GM21737 (cell line): ENCODE measurements around the gene BORCS5.

Experiments
- ATAC-seq: cut with Tn5 transposase; IDR thresholded peaks from one replicate; pipeline ENCODE4 v1.9.1; 2021; ENCODE audit warnings: mild to moderate bottlenecking, moderate library complexity; ENCODE audit not compliant: unreplicated experiment

The BORCS5 gene

DNA sequence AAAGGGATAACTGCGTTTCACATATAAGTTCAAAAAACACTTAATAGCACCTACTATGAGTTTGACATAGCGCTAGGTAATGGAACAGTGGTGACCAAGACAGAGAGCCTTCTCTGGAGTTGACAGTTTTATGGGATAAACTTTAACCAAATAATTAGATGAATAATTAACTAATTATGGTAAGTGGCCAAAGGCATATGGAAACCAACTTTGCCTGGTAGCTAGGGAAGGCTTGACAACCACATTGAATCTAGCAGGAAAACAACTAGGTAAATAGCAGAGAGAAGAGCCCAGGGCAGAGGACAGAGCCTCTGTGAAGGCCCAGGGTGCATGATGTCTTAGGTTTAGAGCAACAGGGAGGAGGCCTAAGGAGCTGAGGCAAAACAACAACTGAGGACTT lies 153.7 kb downstream of the BORCS5 start:
- no peak for ATAC-seq

DNA sequence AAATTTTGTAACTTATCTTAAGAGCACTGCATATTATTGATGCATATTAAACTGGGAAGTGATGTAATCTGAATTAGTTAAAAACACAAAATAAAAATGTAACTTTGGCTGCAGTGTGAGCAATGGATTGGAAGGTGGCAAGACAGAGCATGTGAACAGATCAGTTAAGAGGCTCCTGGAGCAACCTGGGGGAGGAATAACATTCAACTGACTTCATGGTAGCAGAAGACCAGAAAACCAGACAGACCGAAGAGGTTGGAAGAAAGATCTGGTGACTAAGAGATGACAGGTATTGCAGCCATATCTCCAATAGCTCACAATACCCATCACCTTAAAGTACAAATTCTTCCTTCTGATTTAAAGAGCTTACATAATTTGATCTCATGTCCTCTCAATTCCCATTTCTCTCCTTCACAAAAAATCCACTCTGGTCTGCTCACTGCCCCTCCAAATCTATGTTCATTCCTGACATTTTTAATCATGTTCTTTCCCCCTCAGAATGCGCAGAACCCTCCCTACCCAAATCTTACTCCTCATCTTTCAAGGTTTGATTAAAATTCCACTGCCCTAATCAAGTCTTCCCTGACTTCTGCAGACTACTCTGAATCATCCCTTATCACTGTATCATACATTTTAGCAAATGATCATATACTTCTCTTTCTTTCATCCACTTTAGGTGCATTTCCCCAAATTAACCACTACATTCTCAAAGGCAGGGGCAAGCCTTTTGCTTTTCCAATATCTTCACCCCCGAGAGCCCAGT lies 154.3 kb downstream of the BORCS5 start:
- no peak for ATAC-seq

DNA sequence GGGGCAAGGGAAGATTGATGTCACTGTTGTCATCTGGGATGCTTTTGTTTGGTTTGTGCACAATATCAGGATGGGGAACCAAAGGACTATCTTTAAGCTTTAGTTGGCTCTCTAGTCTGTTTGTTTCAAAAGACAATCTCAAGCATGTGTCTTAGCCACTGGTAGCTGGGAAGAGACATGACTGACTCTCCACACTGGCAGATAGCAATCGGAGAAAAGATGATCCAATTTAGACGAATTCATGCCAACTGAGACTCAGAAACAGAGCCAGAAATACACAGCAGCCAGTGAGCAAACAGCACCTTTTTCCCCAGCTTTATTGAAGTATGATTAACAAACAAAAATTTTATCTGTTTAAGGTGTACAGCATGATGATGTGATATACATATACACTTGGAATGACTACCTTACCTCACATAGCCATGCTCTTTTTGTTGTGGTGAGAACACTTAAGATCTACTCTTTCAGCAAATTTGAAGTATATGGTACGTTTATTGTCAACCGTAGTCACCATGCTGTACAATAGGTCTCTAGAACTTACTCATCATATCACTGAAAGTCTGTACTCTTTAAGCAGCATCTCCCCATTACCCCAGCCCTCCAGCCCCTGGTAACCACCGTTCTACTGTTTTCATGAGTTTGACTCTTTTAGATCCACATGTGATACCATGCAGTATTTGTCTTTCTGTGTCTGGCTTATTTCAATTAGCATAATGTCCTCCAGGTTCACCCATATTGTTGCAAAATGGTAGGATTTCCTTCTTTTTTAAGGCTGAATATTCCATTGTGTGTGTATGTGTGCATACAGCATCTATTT lies 155.2 kb downstream of the BORCS5 start:
- no peak for ATAC-seq

DNA sequence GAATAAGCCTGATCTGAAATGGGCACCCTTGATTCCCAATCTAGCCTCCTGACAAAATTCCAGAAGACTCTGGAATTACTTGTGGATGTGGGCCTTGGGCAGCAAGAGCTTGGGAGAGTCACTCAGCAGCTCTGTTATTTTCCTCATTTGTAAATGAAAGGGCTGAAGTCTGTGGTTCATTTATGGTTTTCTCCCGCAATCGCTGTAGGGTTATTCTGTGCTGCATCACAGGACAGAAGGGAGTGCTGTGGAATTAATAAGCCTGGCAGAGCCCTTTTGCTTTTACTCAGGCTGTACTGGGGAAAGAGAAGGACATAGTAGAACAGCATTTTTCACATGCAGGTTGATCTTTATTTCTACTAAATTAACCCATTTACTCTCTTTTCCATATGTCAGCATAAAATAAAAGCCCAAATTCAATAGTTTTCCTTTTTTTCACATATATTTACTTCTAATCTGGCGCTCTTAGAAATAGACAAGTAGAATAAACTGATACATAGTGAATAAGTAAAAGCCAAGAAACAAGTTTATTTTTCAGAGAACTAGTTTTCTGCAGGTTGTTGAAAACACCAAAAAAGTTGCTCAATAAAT lies 156.6 kb downstream of the BORCS5 start:
- ATAC-seq: no peak

DNA sequence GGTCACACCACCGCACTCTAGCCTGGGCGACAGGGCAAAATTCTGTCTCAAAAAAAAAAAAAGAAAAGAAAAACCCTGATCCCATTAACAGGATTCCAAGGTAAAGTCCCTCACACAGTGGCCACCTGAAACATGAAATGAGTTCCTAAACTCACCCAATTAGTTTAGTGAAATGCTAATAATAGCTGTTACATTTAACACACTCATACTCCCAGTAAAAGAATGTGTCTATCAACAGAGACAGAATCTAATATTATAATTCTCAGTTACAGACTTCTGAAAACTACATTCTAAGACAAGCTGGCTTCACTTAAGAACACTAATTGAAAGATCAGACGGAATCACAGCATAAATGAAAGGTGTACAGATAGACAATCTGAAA lies 161.6 kb downstream of the BORCS5 start:
- no peak for ATAC-seq

- ATAC-seq: no peak
Observed at GRCh38 chr12:12518919-12519318, 162.0 kb downstream of the BORCS5 start.
